Memory B cell (primary cell): Measurements from ENCODE around the gene CHD5.

Experiments
- ATAC-seq: fragments of 150-1000 bp; cut with Tn5 transposase; 2 replicates; pipeline ENCODE4 v1.10.0; 2021; ENCODE audit warnings: low read depth, mild to moderate bottlenecking, moderate library complexity
- DNase-seq, 2 donors: peaks; one replicate each; pipeline ENCODE4 v3.0.0; 2022; ENCODE audit warnings: low spot score in 2 of 2
- H3K27ac Mint-ChIP-seq: one replicate; pipeline ENCODE4 v1.8.0; 2022; ENCODE audit warnings: mild to moderate bottlenecking, moderate library complexity, mixed read lengths
- H3K27me3 Mint-ChIP-seq: one replicate; pipeline ENCODE4 v1.8.0; 2022; ENCODE audit warnings: mixed read lengths
- H3K36me3 Mint-ChIP-seq: one replicate; pipeline ENCODE4 v1.8.0; 2022; ENCODE audit warnings: mild to moderate bottlenecking, mixed read lengths
- H3K4me1 Mint-ChIP-seq: one replicate; pipeline ENCODE4 v1.8.0; 2022; ENCODE audit warnings: mixed read lengths
- H3K4me3 Mint-ChIP-seq: one replicate; pipeline ENCODE4 v1.8.0; 2022; ENCODE audit warnings: mild to moderate bottlenecking, moderate library complexity, mixed read lengths
- H3K9me3 Mint-ChIP-seq: one replicate; pipeline ENCODE4 v1.8.0; 2022; ENCODE audit warnings: mixed read lengths

CHD5 gene

DNA sequence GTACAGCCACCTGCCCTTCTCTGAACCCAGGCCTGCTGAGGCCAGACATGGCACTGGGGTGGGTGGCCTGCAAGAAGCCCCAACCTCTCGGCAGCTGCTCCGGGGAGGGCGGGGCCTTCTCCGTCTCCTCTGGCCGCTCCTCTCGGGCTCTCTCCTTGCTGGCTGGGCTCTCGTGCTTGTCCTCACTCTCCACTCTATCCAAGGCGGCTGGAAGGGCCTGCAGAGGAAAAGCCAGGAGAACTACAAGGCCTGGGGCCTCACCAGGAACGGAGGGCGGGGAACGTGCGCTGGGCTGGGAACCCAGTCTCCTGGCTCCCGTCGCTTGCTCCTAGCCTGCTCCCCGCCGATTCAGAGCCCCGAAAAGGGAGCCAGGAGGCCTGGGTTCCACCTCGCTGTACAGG, 59.1 kb downstream of the CHD5 start:
- Mint-ChIP-seq H3K4me1 (no peaks in the 10 kb centered on the region), H3K27me3 (peaks cover 9% of the 10 kb centered on the region), H3K4me3 (no peak overlapping the region), H3K9me3 (peaks cover 12% of the 10 kb centered on the region), H3K36me3 (no peaks in the 10 kb centered on the region), H3K27ac (no peak overlapping the region)
- ATAC-seq (no peak), DNase-seq (no peak)

DNA sequence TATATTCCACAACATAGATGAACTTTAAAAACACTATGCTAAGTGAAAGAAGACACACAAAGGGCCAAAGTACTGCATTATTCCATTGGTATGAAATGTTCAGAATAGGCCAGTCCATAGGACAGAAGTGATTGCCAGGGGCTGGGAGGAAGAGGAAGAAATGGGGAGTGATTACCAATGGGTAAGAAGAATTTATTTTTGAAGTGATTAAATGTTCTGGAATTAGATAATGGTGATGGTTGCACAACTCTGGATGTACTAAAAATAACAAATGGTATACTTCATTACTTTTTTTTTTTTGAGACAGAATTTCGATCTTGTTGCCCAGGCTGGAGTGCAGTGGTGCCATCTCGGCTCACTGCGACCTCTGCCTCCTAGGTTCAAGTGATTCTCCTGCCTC, 61.7 kb downstream of the CHD5 start:
- Mint-ChIP-seq H3K27me3 (peaks cover 1% of the 10 kb centered on the region), H3K4me3 (no peak overlapping the region), H3K36me3 (no peaks in the 10 kb centered on the region), H3K4me1 (no peaks in the 10 kb centered on the region), H3K27ac (no peak overlapping the region), H3K9me3 (peaks cover 12% of the 10 kb centered on the region)
- ATAC-seq, result no peak
- no peak for DNase-seq

DNA sequence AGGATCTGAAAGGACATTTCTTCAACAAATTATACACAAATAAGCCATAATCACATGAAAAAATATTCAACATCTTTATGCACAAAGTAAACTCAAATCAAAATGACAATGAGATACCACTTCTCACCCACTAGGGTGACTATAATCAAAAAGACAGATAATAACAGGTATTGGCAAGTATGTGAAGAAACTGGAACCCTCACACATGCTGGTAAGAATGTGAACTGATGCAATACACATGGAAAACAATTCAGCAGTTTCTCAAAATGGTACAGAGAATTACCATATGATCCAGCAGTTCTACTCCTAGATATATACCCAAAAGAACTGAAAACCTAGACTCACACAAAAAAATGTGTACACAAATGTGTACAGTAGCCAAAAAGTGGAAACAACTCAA, 62.5 kb downstream of the CHD5 start:
- Mint-ChIP-seq H3K9me3 (peaks cover 12% of the 10 kb centered on the region), H3K36me3 (no peaks in the 10 kb centered on the region), H3K4me3 (no peak overlapping the region), H3K4me1 (no peaks in the 10 kb centered on the region), H3K27ac (no peak overlapping the region), H3K27me3 (peaks cover 1% of the 10 kb centered on the region)
- ATAC-seq (no peak), DNase-seq (no peak)

DNA sequence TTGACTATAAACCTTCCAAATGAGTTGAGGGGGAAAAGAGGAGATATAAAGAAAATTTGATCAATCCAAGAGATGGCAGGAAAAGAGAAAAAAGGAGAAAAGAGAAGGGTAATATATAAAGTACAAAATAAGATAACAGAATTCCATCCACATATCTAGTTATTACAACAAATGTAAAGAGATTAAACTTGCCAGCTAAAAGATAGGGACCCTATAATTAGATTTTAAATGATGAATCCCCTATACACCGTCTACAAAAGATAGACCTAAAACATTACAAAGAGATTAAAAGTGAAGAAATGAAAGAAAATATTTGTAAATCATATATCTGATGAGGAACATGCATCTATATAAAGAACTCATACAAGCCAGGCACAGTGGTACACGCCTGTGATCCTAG, 63.1 kb downstream of the CHD5 start:
- Mint-ChIP-seq H3K4me1 (no peaks in the 10 kb centered on the region), H3K9me3 (peaks cover 12% of the 10 kb centered on the region), H3K4me3 (no peak overlapping the region), H3K27me3 (peaks cover 2% of the 10 kb centered on the region), H3K27ac (no peak overlapping the region), H3K36me3 (no peaks in the 10 kb centered on the region)
- ATAC-seq (no peak), DNase-seq (no peak)

DNA sequence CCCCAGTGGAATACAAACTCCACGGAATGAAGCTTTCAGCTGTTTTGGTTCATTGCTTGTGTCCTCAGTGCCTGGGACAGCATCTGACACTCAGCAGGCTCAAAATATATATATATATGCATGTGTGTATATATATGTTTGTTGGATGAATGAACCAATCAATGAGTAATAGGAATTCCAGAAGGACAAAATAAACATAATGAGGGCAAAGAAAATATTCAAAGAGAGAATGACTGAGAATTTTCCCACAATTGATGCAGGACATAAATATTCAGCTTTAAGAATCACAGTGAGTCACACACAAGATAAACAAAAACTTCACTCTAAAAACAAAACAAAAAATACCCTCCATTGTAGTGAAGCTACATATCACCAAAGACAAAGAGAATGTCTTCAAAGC, 64.0 kb downstream of the CHD5 start:
- ATAC-seq (no peak), DNase-seq (no peak)
- no peak overlapping the region for H3K27ac Mint-ChIP-seq
- H3K9me3 Mint-ChIP-seq, result peaks cover 12% of the 10 kb centered on the region
- peaks cover 3% of the 10 kb centered on the region for H3K27me3 Mint-ChIP-seq
- H3K4me1 Mint-ChIP-seq, result no peaks in the 10 kb centered on the region
- H3K36me3 Mint-ChIP-seq, result no peaks in the 10 kb centered on the region
- no peak overlapping the region for H3K4me3 Mint-ChIP-seq

DNA sequence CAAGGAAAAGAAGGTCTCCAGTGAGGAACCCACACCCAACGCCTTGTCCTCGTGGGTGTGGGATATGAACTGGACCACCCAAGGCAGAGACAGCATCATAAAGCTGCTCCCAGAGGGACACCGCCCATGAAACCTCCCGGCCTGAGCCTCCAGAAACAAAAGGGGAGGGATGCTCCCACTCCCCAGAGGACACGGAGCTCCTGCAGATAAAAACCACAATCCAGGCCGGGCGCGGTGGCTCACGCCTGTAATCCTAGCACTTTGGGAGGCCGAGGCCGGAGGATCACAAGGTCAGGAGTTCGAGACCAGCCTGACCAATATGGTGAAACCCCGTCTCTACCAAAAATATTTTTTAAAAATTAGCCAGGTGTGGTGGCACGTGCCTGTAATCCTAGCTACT, 66.4 kb downstream of the CHD5 start:
- Mint-ChIP-seq H3K9me3 (peaks cover 12% of the 10 kb centered on the region), H3K4me1 (no peaks in the 10 kb centered on the region), H3K4me3 (no peak overlapping the region), H3K27me3 (peaks cover 3% of the 10 kb centered on the region), H3K27ac (no peak overlapping the region), H3K36me3 (no peaks in the 10 kb centered on the region)
- DNase-seq (no peak), ATAC-seq (no peak)

DNA sequence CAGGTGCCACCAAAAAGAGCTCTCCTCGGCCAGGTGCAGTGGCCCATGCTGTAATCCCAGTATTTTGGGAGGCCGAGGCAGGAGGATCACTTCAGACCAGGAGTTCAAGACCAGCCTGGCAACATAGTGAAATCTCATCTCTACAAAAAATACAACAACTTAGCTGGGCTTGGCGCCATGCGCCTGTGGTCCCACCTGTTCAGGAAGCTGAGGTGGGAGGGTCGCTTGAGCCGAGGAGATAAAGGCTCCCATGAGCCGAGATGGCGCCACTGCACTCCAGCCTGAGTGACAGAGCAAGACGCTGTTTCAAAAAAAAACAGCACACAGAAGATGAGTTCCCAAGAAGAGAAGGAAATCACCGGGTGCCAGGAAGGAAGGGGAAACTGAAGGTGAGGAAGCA, 67.0 kb downstream of the CHD5 start:
- H3K9me3 Mint-ChIP-seq, result peaks cover 11% of the 10 kb centered on the region
- H3K27ac Mint-ChIP-seq, result no peak overlapping the region
- no peak overlapping the region for H3K4me3 Mint-ChIP-seq
- peaks cover 8% of the 10 kb centered on the region for H3K27me3 Mint-ChIP-seq
- no peak for ATAC-seq
- H3K36me3 Mint-ChIP-seq, result peaks cover 4% of the 10 kb centered on the region
- H3K4me1 Mint-ChIP-seq, result peaks cover 6% of the 10 kb centered on the region
- DNase-seq, result no peak

DNA sequence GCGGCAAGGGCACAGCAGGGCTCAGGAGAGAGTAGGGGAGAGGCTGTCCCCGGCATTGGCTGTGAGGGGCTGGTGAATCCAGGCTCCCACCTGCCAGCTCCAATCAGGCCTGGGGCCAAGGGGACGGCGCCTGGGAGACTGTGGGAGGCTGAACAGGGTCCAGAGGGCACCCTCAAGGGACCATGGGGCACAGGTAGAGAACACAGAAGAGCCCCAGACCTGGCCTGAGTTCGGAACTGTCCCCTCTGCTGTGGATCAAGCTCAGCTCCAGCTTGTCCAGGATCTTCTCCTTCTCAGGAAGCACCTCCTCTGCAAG, 67.5 kb downstream of the CHD5 start:
- Mint-ChIP-seq H3K27me3 (peaks cover 13% of the 10 kb centered on the region), H3K36me3 (peaks cover 4% of the 10 kb centered on the region), H3K27ac (no peak overlapping the region), H3K9me3 (peaks cover 9% of the 10 kb centered on the region), H3K4me1 (peaks cover 8% of the 10 kb centered on the region), H3K4me3 (no peak overlapping the region)
- ATAC-seq (no peak), DNase-seq (no peak)

DNA sequence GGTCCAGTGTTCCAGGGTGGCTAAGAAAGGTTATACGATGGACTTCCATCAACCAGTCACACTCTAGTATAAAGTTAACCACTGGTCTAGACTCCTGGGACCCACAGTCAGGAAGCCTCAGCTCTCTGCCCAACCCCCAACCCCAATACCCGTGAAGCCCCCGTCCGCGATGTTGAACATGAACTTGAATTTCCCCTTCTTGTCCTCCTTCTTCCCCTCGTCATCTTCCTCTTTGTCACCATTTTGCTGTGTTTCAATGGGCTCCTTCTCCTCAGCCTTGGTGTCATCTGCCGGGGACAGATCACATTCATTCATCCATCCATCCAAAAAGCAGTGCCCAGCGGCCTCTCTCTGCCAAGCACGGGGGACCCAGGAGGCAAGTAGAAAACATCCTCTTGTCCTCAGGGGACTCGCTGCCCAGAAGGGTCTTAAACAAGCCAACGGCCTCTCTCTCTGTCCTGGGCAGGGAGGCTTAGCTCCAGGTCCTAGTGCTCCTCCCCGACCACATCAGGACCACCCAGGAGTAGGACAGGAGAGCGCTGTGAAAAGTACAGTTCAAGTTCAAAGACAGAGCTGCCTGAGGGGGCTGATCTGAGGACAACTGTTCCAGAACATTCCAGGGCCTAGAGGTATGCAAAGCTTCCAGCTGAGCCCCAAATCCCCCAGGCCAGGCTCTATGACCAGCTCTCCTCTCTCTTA, 68.0 kb downstream of the CHD5 start:
- H3K27ac Mint-ChIP-seq, result no peak overlapping the region
- H3K4me1 Mint-ChIP-seq, result peaks cover 13% of the 10 kb centered on the region
- peaks cover 13% of the 10 kb centered on the region for H3K9me3 Mint-ChIP-seq
- peaks cover 18% of the 10 kb centered on the region for H3K27me3 Mint-ChIP-seq
- DNase-seq (no peak), ATAC-seq (no peak)
- H3K36me3 Mint-ChIP-seq, result peaks cover 7% of the 10 kb centered on the region
- H3K4me3 Mint-ChIP-seq, result no peak overlapping the region

DNA sequence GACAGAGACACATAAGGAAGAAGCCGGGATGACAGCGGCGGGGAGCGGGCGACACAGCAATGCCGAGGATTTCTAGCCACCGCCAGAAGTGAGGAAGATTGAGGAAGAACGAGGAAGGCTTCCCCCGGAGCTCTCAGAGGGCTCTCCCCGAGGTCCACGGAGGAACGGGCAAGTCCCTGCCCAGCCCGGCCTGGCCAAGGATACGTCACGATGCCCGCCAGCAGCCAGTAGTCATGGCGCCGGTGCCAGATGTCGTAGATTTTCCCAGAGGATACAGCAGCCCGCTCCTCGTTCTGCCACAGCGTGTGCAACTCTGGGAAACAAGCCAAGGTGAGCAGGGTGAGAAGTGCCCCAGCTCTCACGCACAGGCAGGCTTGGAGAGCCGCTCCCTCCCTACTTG, 68.5 kb downstream of the CHD5 start:
- DNase-seq (no peak), ATAC-seq (no peak)
- Mint-ChIP-seq H3K4me1 (peaks cover 13% of the 10 kb centered on the region), H3K27ac (no peak overlapping the region), H3K4me3 (no peak overlapping the region), H3K9me3 (peaks cover 9% of the 10 kb centered on the region), H3K36me3 (peaks cover 8% of the 10 kb centered on the region), H3K27me3 (peaks cover 20% of the 10 kb centered on the region)

DNA sequence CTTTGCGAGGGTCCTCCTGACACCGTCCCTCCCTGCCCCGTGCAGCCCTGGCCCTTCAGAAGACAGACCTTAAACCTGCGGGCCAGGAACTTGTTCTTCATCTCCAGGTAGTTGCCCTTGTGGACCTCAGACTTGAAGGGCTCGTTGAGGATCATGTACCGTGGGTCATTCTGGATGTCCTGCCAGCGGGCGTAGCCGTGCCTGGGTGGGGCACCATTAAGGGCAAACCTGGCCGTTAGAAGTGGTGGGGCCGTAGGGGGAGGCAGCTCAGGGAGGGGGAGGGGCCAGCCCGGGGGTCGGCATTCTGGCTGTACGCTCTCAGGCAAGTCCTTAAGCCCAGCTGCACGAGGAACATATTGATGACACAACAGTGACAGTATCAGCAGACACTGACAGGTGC, 69.8 kb downstream of the CHD5 start:
- H3K27ac Mint-ChIP-seq, result no peak overlapping the region
- H3K27me3 Mint-ChIP-seq, result peaks cover 20% of the 10 kb centered on the region
- peaks cover 13% of the 10 kb centered on the region for H3K4me1 Mint-ChIP-seq
- H3K4me3 Mint-ChIP-seq, result no peak overlapping the region
- ATAC-seq, result no peak
- peaks cover 8% of the 10 kb centered on the region for H3K36me3 Mint-ChIP-seq
- no peak for DNase-seq
- H3K9me3 Mint-ChIP-seq, result peaks cover 6% of the 10 kb centered on the region

DNA sequence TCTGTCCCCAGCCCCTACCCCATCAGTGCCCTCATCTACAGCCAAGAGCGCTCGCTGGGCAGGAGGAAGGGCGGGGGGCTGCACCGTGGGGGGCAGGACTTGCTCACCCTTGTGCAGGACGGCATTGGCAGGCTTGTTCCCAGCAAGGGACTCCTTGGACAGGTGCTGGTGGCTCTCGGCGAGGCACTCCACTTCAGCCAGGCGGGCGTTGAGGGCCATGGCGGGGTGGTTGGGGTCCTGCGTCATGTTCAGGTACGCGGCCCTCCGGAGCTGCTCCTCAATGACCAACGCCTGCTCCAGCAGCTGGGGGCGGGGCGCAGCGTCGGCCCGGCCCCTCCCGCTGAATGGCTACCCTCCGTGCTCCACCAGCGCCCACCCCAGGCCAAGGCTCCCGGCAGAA, 70.4 kb downstream of the CHD5 start:
- Mint-ChIP-seq H3K4me3 (no peak overlapping the region), H3K27ac (no peak overlapping the region), H3K27me3 (peaks cover 20% of the 10 kb centered on the region), H3K4me1 (peaks cover 13% of the 10 kb centered on the region), H3K9me3 (peaks cover 6% of the 10 kb centered on the region), H3K36me3 (peaks cover 8% of the 10 kb centered on the region)
- no peak for ATAC-seq
- no peak for DNase-seq

DNA sequence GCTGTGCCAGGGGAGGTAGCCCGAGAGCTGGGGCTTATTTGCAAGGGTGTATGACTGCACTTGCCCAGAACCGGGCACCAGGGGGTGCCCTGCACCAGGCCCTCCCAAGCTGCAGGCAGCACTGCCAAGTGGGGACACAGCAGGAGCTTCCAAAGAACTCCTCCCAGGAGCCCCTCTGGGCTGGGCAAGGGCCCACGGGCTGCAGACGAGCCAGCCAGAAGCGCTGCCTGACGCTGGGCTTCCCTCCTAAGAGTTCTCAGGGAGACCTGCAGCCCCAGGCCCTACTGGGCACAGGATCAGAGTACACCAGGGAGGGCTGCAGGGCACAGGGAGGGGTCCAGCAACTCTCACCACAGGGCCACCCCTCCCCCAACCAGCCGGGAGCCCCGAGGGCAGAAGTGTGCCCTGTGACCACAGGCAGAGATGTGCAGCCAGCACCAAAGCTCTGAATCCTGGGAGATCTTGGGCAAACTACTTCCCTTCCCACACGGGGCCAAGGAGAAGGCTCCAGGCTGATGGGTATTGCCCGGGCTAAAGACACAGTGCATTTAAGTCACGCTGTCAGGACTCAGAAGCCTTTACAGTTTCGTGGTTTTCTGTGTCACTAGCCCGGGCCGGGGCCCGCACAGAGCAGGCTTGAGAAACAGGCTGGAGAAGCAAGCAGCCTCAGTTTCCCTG, 71.0 kb downstream of the CHD5 start:
- no peak for ATAC-seq
- H3K36me3 Mint-ChIP-seq, result peaks cover 8% of the 10 kb centered on the region
- peaks cover 13% of the 10 kb centered on the region for H3K4me1 Mint-ChIP-seq
- no peak overlapping the region for H3K27ac Mint-ChIP-seq
- DNase-seq, result no peak
- no peak overlapping the region for H3K4me3 Mint-ChIP-seq
- H3K9me3 Mint-ChIP-seq, result peaks cover 6% of the 10 kb centered on the region
- peaks cover 20% of the 10 kb centered on the region for H3K27me3 Mint-ChIP-seq

DNA sequence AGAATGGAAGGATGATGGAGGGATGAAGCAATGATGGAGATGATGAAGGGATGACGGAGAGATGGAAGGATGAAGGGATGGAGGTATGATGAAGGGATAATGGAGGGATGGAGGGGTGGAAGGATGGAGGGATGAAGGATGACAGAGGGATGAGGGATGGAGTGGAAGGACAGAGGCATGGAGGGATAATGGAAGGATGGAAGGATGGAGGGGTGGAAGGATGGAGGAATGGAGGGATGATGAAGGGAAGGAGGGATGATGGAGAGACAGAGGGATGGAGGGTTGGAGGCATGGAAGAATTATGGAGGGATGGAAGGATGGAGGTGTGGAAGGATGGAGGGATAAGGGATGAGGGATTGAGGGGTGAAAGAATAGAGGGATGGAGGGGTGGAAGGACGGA, 71.6 kb downstream of the CHD5 start:
- peaks cover 8% of the 10 kb centered on the region for H3K36me3 Mint-ChIP-seq

More for the DNA sequence above, 71.6 kb downstream of the CHD5 start:
- H3K27ac Mint-ChIP-seq, result no peak overlapping the region
- no peak overlapping the region for H3K4me3 Mint-ChIP-seq
- no peak for ATAC-seq
- H3K27me3 Mint-ChIP-seq, result peaks cover 20% of the 10 kb centered on the region
- H3K4me1 Mint-ChIP-seq, result peaks cover 13% of the 10 kb centered on the region
- no peak for DNase-seq
- peaks cover 6% of the 10 kb centered on the region for H3K9me3 Mint-ChIP-seq
